Mucosa of stomach (tissue), 1 donor: ENCODE results near the gene RNLS.
A peak's percentile ranks its signal among the peaks of the same experiment; 100 is the strongest.

Experiments used
- H3K27me3 ChIP-seq: one replicate; pipeline ENCODE4 v1.7.0; 2013; ENCODE audit warnings: mild to moderate bottlenecking, low read length; ENCODE audit not compliant: control insufficient read depth, insufficient read depth
- H3K36me3 ChIP-seq: one replicate; pipeline ENCODE4 v1.7.0; 2013; ENCODE audit warnings: low read length; ENCODE audit not compliant: control insufficient read depth, insufficient read depth
- H3K4me1 ChIP-seq: one replicate; pipeline ENCODE4 v1.7.0; 2013; ENCODE audit warnings: mild to moderate bottlenecking, low read length; ENCODE audit not compliant: control insufficient read depth, insufficient read depth
- H3K4me3 ChIP-seq: one replicate; pipeline ENCODE4 v1.7.0; 2013; ENCODE audit warnings: low read length
- H3K9ac ChIP-seq: one replicate; pipeline ENCODE4 v1.7.0; 2013; ENCODE audit warnings: mild to moderate bottlenecking, low read length, moderate library complexity
- H3K9me3 ChIP-seq: one replicate; pipeline ENCODE4 v1.7.0; 2013; ENCODE audit warnings: mild to moderate bottlenecking, low read length, moderate library complexity; ENCODE audit not compliant: control insufficient read depth
- donor health status: Pancreatic carcinoma.

Gene RNLS

DNA sequence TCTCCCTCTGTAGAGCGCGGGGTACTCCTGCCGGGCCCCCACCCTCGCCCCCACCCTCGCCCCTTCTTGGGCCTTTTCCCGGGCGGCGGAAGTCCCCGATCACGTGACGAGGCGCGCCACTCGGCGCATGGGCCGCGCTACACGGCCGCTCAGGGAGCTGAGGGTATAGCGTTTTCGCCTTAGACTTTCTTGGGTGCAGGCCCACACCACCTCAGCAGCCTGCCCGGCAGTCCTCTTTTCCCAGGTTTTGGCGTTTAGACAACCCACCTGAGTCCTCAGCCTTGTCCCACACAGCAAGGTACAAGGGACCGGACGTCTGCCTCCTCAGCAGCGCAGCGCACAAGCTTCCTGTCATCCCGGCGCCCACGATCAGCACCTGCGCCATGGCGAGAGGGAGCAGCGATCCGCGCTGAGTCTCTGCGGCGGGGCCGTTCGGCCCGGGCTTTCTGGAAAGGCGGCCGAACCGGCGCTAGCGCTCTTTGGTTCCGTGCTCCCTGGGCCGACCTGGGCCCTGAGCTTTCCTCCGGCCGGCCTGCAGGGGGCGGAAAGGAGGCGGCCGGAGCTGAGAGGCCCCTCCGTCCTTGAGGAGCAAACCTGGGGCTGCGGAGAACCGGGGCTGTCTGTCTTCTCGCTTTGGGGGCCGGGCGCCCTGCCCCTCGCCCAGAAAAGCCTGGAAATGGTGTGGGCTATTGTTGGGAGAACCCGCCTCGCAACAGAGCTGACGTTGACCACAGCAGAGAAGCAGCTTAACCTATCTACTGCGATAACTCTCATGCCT lies at the start of gene RNLS:
TSS of gene RNLS (minus strand) at position 513 of the 778 bp plus-strand sequence.
- H3K4me3 ChIP-seq, result no peak within 1 kb of the TSS
- no peaks in the 10 kb centered on the region for H3K9me3 ChIP-seq
- H3K36me3 ChIP-seq, result no peaks in the 10 kb centered on the region
- no peaks in the 10 kb centered on the region for H3K4me1 ChIP-seq
- H3K9ac ChIP-seq, result peak within 1 kb of the TSS; percentile 72
- H3K27me3 ChIP-seq, result peaks cover 3% of the 10 kb centered on the region

DNA sequence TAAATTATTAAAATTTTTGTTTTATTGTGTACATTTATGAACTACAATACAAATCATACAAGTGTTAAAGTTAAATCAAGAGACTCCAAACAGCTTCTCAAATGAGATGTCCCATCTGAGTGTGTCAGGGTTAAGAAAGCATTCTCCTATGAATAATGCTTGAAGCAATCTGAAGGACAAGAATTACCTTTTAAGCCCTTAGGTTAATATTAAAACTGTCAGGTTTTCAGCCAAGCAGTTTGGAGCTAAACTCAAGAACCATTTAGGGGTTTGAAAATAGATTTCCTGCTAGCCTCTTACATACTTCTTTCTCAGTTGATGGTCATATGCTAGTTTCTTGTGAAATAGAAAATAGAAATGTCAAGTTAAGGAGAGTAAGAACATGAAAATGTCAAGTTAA lies 41.7 kb upstream of the RNLS start:
- no peaks in the 10 kb centered on the region for H3K4me1 ChIP-seq
- no peaks in the 10 kb centered on the region for H3K9me3 ChIP-seq
- H3K4me3 ChIP-seq, result no peak overlapping the region
- no peaks in the 10 kb centered on the region for H3K27me3 ChIP-seq
- H3K36me3 ChIP-seq, result no peaks in the 10 kb centered on the region
- no peak overlapping the region for H3K9ac ChIP-seq

DNA sequence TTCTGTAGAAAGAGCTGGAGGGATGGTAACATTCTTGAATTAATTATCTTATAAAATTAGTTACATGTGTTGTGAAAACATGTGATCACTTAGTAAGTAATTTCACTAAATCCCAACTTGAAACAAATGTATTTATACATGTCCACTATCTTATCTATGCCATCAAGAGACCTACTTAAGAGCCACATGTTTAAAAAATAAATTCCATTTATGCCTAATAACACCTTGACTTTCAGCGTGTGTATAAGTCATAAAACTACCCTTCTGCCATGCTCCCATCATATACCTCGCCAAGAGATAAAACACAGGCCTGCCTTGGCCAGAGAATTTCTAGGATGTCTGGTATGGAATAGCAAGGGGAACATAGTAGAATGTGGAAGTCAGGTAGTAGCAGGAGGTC lies 40.7 kb upstream of the RNLS start:
- no peaks in the 10 kb centered on the region for H3K4me1 ChIP-seq
- no peak overlapping the region for H3K9ac ChIP-seq
- H3K9me3 ChIP-seq, result no peaks in the 10 kb centered on the region
- no peaks in the 10 kb centered on the region for H3K27me3 ChIP-seq
- no peak overlapping the region for H3K4me3 ChIP-seq
- no peaks in the 10 kb centered on the region for H3K36me3 ChIP-seq

DNA sequence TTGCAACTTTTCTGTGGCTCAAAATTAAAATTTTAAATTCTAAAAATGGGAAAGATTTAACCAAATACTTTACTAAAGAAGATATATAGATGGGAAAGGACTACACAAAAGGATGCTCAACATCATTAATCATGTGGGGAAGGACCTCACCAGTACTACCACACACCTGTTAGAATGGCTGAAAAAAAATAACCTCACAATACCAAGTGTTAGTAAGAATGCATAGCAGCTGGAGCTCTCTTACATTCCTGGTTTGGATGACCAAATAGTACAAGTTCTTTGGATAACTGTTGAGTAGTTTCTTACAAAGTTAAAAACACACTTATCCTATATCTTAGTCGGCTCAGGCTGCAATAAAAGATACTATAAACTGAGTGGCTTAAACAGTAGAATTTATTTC lies 37.3 kb upstream of the RNLS start:
- no peaks in the 10 kb centered on the region for H3K36me3 ChIP-seq
- H3K27me3 ChIP-seq, result no peaks in the 10 kb centered on the region
- no peaks in the 10 kb centered on the region for H3K4me1 ChIP-seq
- no peak overlapping the region for H3K4me3 ChIP-seq
- no peak overlapping the region for H3K9ac ChIP-seq
- H3K9me3 ChIP-seq, result no peaks in the 10 kb centered on the region

DNA sequence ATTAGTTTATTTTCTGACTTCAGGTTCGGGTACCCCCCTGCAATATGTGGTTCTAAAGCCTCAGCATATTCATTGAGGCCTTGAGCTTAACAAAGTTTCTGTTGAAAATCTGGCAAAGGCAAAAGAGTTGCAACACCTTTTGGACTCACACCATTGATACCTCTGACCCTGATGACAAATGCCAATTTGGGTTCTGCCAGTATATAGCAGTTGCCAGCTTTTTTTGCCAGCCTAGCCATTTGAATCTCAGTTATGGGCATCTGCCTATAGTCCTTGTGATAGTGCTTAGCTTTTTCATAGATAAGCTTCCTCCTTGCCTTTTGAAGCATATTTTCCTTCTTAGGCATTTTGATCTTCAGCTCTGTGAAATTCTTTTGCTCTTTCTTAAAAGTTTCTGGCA lies 35.4 kb upstream of the RNLS start:
- H3K9ac ChIP-seq, result no peak overlapping the region
- H3K36me3 ChIP-seq, result no peaks in the 10 kb centered on the region
- no peak overlapping the region for H3K4me3 ChIP-seq
- no peaks in the 10 kb centered on the region for H3K4me1 ChIP-seq
- H3K27me3 ChIP-seq, result no peaks in the 10 kb centered on the region
- no peaks in the 10 kb centered on the region for H3K9me3 ChIP-seq

DNA sequence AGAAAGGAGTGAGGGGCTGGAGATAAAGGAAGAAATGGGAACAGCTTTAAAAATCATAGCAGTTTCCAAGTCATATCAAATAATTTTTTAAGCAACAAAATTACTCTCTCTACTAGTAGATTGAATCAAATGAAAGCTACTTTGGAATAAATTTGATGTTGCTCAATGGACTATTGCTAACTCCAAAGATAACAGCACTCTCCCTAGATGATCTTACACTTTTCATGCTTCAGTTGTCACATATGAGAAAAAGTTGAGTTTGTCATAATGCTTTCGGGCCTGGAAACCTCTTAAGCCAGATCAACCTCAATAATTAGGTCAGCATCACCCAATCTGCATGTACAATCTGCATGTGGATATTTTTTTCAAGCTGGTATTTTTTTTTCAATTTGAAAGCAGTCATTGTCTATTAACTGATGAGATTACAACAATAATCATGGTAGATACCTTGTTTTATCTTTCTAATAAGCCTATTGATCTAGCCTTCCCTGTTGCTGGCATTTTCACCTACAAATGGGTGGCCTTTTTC lies 34.7 kb upstream of the RNLS start:
- no peak overlapping the region for H3K9ac ChIP-seq
- H3K9me3 ChIP-seq, result no peaks in the 10 kb centered on the region
- H3K27me3 ChIP-seq, result no peaks in the 10 kb centered on the region
- H3K36me3 ChIP-seq, result no peaks in the 10 kb centered on the region
- no peaks in the 10 kb centered on the region for H3K4me1 ChIP-seq
- no peak overlapping the region for H3K4me3 ChIP-seq

DNA sequence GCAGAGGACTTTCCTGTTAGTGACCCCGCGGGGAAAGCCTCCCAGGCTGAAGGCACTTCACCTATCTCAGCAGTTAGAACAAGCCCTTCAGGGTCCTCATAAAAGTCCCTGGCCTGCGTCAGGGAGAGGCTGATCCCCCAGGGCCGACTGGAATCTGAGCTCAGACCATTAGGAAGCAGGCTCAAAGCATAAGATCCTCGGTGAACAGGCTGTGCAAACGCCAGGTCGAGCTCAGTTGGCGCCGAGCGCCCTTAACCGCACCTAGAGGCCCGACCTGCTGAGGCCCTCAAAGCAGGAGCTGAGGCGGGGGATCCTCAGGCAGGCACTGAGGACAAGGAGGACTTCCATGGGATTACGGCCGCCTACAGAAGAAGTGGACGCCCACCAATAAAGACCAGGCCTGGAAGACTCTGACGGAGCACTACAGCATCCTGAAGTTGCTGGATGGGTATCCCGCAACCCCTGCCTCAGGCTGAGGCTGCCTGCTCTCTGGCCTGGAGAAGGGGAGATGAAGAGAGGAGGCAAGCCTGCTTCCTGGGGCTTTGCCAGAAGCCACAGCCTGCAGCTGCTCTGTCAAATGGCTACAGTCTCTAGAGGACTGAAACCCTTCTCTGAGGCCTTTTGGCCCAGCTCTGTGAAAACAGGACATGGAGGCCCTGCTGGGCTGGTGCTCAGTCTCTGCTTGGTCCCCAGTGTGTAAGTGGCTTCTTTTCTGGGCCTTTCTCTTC lies 33.3 kb upstream of the RNLS start:
- Histone ChIP-seq H3K36me3 (no peaks in the 10 kb centered on the region), H3K27me3 (no peaks in the 10 kb centered on the region), H3K9ac (no peak overlapping the region), H3K4me3 (no peak overlapping the region), H3K4me1 (no peaks in the 10 kb centered on the region), H3K9me3 (no peaks in the 10 kb centered on the region)

DNA sequence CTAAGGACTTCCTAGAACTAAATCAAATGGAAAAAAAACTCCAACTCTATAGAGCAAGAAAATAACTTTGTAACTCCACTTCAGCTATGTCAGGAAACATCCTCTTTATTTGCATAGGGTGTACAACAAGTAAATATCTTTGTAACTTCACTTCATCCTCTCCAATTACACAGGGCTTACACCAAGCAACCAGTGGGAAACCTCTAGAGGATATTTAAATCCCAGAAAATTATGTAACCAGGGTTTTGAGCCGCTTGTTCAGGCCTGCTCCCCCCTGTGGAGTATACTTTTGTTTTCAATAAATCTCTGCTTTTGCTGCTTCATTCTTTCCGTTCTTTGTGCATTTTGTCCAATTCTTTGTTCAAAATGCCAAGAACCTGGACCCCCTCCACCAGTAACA lies 25.7 kb upstream of the RNLS start:
- H3K36me3 ChIP-seq, result no peaks in the 10 kb centered on the region
- no peak overlapping the region for H3K4me3 ChIP-seq
- H3K4me1 ChIP-seq, result no peaks in the 10 kb centered on the region
- no peaks in the 10 kb centered on the region for H3K27me3 ChIP-seq
- no peak overlapping the region for H3K9ac ChIP-seq
- no peaks in the 10 kb centered on the region for H3K9me3 ChIP-seq

DNA sequence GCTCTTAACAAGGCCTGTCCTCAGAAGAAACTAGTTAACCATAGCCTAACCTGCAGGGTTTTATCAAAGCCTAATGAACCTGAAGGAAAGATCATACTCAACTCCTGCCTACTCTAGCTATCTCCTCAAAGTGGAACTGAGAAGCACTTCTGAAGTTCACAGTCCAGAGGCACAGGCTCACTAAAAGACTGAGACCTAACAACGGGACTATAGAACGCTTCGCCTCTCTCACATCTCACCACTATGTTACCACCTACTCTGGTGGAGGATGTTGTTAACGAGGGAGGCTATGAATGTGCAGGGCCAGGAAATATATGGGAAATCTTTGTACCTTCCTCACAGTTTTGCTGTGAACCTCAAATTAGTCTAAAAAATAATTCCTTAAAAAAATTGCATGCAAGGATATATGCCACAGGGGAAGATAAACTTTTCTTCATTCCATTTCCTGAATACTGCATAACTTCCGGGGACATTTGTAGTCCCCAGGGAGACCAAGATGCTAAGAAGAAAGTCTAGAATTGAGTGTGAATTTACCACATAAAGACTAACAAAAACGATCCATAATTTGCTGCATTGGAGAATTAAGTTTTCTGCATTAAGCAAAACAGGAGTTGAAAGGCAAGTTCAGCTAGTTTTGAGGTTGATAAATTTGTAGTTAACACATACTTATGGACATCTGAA lies 25.1 kb upstream of the RNLS start:
- Histone ChIP-seq H3K4me3 (no peak overlapping the region), H3K9me3 (no peaks in the 10 kb centered on the region), H3K27me3 (no peaks in the 10 kb centered on the region), H3K4me1 (no peaks in the 10 kb centered on the region), H3K9ac (no peak overlapping the region), H3K36me3 (no peaks in the 10 kb centered on the region)

DNA sequence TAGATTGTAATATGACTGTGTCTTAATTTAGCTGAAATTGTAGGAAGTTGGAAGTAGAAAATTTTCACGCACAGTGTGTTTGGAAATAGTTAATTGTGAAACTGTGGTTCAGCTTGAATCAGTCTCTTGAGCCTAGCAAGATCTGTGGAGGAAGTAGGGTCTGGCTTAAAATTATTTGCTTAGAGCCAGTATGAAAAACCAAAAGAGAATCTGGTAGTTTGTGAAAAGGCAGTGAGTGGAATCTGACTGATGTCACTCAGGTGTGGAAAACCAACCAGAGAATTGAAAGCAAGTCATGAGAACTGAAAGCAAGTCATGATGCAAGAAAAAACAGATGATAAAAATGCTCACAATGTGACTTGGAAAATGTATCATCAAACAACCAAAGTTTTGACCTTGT lies 14.9 kb upstream of the RNLS start:
- Histone ChIP-seq H3K4me3 (no peak overlapping the region), H3K4me1 (no peaks in the 10 kb centered on the region), H3K9ac (no peak overlapping the region), H3K27me3 (no peaks in the 10 kb centered on the region), H3K36me3 (no peaks in the 10 kb centered on the region), H3K9me3 (no peaks in the 10 kb centered on the region)

DNA sequence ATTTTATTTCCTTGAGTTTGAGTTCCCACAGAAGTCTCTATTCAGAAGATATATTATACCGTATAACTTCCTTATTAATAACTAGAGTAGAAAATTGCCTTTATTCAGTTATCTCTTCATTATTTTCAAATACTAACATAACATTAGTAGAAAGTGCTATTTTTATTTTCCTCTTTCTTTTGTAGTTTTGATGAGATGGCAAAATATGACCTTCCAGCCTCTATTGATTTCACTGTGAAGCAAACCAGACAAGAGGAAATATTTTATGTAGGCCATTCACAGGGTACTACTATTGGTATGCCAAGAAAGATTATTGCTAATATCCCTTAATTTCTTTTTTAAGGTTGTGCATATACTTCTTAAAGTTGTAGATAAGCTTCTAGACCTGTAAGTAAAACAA lies 11.4 kb upstream of the RNLS start:
- no peaks in the 10 kb centered on the region for H3K27me3 ChIP-seq
- H3K4me1 ChIP-seq, result no peaks in the 10 kb centered on the region
- H3K36me3 ChIP-seq, result no peaks in the 10 kb centered on the region
- H3K9ac ChIP-seq, result no peak overlapping the region
- H3K4me3 ChIP-seq, result no peak overlapping the region
- no peaks in the 10 kb centered on the region for H3K9me3 ChIP-seq

DNA sequence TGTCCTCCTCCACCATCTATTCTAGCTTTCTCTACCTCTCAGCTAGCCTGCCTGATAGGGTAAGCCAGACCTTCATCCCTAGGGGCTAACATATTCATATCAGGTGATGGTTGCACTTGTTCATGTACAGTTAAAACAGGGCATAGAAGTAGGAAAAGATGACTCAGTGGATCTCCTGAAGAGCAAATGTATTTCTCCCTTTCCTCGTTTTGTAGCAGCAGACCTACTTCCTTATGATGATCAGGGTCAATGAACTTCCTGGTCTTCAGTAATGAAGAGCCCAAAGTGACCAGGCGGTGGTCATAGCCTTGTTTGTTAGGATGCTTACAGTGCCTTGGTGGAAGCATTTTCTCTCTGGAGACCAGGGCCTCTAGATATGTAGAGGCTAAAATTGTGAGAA lies 9.8 kb upstream of the RNLS start:
- Histone ChIP-seq H3K4me3 (no peak overlapping the region), H3K9ac (no peak overlapping the region), H3K4me1 (no peaks in the 10 kb centered on the region), H3K9me3 (no peaks in the 10 kb centered on the region), H3K36me3 (no peaks in the 10 kb centered on the region), H3K27me3 (no peaks in the 10 kb centered on the region)
